GM10266 (cell line): Measurements from ENCODE around the gene DONSON.

ENCODE experiments used
- DNase-seq: peaks from one replicate; pipeline ENCODE4 v3.0.0; 2012; ENCODE audit errors: extremely low spot score
- TF ChIP-seq, protein P1 (sequence below): IDR thresholded peaks from 2 replicates; pipeline ENCODE4 v1.5.1; 2012; ENCODE audit warnings: mild to moderate bottlenecking, low read depth; ENCODE audit not compliant: control insufficient read depth, insufficient read depth; ENCODE audit errors: missing control alignments

The DONSON gene

DNA sequence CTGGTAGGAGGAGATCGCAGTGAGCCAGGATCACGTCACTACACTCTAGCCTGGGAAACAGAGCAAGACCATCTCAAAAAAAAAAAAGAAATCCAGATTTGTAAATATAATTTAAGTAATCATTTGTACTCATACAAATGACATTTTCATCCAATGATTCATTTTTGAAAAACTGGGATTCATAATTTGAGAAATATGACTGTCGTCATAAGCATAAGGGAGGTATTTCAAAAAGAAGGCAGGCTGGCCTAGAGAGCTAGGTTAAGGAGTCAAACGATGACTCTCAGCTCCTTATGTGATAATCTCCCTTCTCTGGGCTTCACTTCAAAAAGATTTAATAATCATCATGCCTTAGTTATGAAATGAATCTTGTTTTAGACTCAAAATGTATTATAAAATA, 48.9 kb downstream of the DONSON start:
- DNase-seq: no peak

GRCh38 chr21:33537212-33537611, 51.3 kb downstream of the DONSON start:
- no peak for DNase-seq

More for the DNA sequence above, 48.9 kb downstream of the DONSON start:
- TF ChIP-seq, protein P1, sequence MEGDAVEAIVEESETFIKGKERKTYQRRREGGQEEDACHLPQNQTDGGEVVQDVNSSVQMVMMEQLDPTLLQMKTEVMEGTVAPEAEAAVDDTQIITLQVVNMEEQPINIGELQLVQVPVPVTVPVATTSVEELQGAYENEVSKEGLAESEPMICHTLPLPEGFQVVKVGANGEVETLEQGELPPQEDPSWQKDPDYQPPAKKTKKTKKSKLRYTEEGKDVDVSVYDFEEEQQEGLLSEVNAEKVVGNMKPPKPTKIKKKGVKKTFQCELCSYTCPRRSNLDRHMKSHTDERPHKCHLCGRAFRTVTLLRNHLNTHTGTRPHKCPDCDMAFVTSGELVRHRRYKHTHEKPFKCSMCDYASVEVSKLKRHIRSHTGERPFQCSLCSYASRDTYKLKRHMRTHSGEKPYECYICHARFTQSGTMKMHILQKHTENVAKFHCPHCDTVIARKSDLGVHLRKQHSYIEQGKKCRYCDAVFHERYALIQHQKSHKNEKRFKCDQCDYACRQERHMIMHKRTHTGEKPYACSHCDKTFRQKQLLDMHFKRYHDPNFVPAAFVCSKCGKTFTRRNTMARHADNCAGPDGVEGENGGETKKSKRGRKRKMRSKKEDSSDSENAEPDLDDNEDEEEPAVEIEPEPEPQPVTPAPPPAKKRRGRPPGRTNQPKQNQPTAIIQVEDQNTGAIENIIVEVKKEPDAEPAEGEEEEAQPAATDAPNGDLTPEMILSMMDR: no peak

GRCh38 chr21:33531007-33531406, 57.5 kb downstream of the DONSON start:
- DNase-seq: no peak

More at GRCh38 chr21:33537212-33537611, 51.3 kb downstream of the DONSON start:
- TF ChIP-seq, protein P1: no peak

More at GRCh38 chr21:33531007-33531406, 57.5 kb downstream of the DONSON start:
- TF ChIP-seq, protein P1: no peak
